Erythroblast (primary cell): Measurements from ENCODE around the gene POC5.

Experiments
- GATA1 ChIP-seq: IDR thresholded peaks from 2 replicates; pipeline ENCODE4 v1.6.1; 2011; ENCODE audit warnings: low read depth, mild to moderate bottlenecking, control low read depth, low read length, moderate library complexity
- POLR2A ChIP-seq: IDR thresholded peaks from 2 replicates; pipeline ENCODE4 v1.6.1; 2011; ENCODE audit warnings: mild to moderate bottlenecking, low read length

DNA sequence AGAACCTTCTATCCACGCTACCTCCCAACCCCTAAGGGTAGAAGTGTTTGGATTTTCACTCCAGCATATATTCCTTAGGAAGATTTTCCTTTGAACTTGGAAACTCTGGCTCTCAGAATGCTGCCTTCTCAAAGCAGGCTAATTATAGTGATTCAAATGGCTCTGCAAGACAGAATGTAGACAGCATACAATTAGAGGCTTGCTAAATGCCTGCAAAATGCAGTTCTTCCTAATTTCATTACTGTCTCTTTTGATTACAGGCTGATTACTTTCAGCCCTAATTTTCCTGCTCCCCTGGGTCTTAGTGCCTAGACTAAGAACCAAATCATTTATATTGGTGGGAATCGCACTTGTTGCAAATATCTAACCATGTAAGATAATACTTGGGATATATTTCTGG is 55.2 kb downstream of the POC5 start:
- TF ChIP-seq POLR2A, result no peak
- no peak for TF ChIP-seq GATA1
